Astrocyte of the cerebellum (primary cell): ENCODE measurements around the gene MAST3.
A peak's percentile ranks its signal among the peaks of the same experiment; 100 is the strongest.
"Not testable (repeated sequence)": the region's sequence is repeated elsewhere in the genome, so short reads cannot be mapped to it uniquely, and the experiment has no call there.

Source experiments
- DNase-seq: peaks from one replicate; pipeline ENCODE4 v3.0.0-alpha.2; 2011; ENCODE audit warnings: low read depth
- H3K4me3 ChIP-seq: 2 replicates; pipeline ENCODE4 v1.5.1; 2011; ENCODE audit warnings: mild to moderate bottlenecking, low read depth, low read length, moderate library complexity
- in situ Hi-C: cut with HindIII; loops from 2 replicates; pipeline ENCODE4 v1.10.0; 2017; ENCODE audit warnings: low sequenced_read_pairs
- TF ChIP-seq, protein P1 (sequence below): IDR thresholded peaks from 2 replicates; pipeline ENCODE4 v1.5.1; 2012; ENCODE audit warnings: low read length, low read depth, moderate library complexity, mild to moderate bottlenecking; ENCODE audit errors: missing control alignments

The MAST3 gene

DNA sequence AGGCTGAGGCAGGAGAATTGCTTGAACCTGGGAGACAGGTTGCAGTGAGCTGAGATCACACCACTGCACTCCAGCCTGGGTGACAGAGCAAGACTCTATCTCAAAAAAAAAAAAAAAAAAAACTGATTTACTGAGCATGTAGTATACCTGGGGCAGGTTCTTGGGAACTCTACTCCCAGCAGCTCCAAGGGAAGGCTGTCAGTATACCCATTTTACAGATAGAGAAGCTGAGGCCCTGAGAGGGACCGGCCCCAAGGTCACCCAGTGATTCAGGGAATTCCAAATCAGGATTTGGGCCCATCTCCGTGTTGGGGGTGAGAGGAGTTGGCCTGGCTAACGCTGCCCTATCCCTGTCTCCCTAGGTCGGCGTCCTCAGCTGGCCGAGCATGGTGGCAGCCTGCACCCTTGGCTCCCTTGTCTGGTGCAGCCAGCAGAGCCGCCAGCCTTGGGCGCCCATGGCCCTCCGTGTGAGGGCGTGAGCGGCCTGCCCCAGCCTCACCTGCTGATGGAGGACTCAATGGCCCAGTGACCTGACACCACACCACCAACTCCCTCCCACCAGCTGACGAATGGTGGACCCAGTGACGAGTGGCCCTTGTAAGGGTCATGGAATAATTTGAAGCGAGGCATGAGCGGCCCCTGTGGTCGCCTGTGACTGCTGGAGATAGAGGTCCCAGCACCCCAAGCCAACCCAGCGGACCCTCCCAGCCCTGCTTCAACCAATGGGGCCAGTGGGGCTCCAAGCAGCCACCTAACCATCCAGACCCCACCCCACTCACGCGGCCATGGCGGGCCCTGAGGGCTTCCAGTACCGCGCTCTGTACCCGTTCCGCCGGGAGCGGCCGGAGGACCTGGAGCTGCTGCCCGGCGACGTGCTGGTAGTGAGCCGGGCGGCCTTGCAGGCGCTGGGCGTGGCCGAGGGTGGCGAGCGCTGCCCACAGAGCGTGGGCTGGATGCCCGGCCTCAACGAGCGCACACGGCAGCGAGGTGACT, 57.8 kb downstream of the MAST3 start:
- in situ Hi-C loops: no loop called here
- TF ChIP-seq, protein P1, sequence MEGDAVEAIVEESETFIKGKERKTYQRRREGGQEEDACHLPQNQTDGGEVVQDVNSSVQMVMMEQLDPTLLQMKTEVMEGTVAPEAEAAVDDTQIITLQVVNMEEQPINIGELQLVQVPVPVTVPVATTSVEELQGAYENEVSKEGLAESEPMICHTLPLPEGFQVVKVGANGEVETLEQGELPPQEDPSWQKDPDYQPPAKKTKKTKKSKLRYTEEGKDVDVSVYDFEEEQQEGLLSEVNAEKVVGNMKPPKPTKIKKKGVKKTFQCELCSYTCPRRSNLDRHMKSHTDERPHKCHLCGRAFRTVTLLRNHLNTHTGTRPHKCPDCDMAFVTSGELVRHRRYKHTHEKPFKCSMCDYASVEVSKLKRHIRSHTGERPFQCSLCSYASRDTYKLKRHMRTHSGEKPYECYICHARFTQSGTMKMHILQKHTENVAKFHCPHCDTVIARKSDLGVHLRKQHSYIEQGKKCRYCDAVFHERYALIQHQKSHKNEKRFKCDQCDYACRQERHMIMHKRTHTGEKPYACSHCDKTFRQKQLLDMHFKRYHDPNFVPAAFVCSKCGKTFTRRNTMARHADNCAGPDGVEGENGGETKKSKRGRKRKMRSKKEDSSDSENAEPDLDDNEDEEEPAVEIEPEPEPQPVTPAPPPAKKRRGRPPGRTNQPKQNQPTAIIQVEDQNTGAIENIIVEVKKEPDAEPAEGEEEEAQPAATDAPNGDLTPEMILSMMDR: no peak
- H3K4me3 ChIP-seq: no peak overlapping the region
- DNase-seq: no peak

GRCh38 chr19:18156268-18156667, 58.7 kb downstream of the MAST3 start:
- TF ChIP-seq, protein P1: no peak
- H3K4me3 ChIP-seq: no peak overlapping the region
- in situ Hi-C loops: no loop called here
- DNase-seq: no peak

DNA sequence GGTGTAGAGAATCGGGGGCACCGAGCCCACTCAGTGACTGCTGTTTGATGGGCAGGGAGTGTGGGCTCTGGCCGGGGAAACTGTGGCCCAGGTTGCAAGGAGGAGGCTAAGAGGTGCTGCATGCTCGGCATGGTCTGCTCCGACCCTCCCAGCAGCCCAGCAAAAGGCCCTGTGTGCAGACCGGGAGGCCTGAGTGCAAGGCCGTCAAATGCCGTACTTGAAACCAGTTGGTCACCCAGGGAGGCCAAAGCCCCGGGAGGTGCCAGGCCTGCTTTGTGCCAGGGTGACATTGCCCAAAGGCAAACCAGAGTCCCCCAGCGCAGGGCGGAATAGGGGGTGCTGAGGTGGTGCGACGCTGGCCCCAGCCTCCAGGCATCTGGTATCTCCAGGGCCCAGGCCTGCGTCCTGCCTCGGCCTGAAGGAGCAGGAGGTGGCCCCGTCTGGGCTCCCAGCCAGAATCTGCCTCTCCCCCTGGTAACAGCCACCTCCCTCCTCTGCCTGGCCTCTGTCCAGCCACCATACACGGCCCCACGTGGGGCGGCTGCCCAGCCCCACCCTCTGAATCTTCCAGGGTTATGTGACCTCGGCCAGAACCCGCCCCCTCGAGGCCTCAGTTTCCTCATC, 59.4 kb downstream of the MAST3 start:
- H3K4me3 ChIP-seq: no peak overlapping the region
- TF ChIP-seq, protein P1: no peak
- DNase-seq: peak; percentile 62
- in situ Hi-C loops: no loop called here

DNA sequence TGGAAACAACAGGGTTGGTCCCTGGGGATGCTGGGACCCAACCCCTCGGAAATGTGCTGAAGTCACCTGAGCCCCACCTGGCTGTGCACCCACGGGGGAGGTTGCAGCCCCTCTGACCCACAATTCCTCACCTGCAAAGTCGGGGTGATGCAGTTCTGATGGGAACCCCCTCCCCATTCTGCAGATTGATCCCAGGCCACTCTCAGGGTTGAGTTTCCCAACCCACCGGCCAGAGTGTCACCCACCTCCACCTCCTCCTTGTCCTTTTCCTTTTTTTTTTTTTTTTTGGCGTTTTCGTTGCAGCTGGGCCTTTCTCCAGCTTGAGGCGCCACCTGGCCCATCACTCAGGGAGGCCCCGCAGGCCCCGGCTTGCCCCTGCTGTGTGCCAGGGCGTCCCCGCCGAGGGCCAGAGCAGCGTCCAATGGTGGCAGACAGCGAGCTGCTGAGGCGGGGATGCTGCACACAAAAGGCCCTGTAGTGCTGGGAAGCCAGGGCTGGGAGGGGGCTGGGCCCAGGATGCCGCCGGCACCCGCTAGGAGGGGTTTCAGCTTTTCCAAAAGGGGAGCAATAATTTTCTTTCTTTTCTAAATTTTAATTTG, 60.0 kb downstream of the MAST3 start:
- in situ Hi-C loops: no loop called here
- H3K4me3 ChIP-seq: no peak overlapping the region
- no peak for DNase-seq
- TF ChIP-seq, protein P1: no peak

GRCh38 chr19:18158467-18158866, 60.9 kb downstream of the MAST3 start:
- TF ChIP-seq, protein P1: no peak
- DNase-seq: no peak
- no peak overlapping the region for H3K4me3 ChIP-seq
- in situ Hi-C loops: no loop called here

DNA sequence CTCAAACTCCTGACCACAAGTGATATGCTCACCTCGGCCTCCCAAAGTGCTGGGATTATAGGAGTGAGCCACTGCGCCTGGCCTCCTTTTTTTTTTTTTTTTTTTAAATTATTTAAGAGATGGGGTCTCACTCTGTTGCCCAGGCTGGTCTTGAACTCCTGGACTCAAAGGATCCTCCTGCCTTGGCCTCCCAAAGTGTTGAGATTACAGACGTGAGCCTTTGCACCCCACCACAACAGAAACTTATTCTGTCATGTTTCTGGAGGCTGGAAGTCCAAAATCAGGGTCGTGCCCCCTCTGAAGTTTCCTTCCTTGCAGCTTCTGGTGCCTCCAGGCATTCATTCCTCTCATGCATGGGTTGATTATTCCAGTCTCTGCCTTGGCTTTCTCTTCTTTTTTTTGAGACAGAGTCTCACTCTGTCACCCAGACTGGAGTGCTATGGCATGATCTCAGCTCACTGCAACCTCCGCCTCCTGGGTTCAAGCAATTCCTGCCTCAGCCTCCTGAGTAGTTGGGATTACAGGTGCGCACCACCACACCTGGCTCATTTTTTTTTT, 61.6 kb downstream of the MAST3 start:
- not testable (repeated sequence) for DNase-seq

GRCh38 chr19:18159810-18160209, 62.2 kb downstream of the MAST3 start:
- in situ Hi-C loops: loop anchor here (5.0 to 10.0 kb wide), 2 partner anchors 72 to 205 kb away; no protein-coding TSS in a partner anchor
- TF ChIP-seq, protein P1: no peak
- DNase-seq: no peak
- H3K4me3 ChIP-seq: no peak overlapping the region

More for the DNA sequence above, 61.6 kb downstream of the MAST3 start:
- H3K4me3 ChIP-seq, in situ Hi-C loops: not testable (repeated sequence)
